Endothelial cell of umbilical vein (primary cell): ENCODE data around the gene ADAM11.

Experiments used
- CTCF ChIP-seq, 2 donors: IDR thresholded peaks; 1 replicate in 1 of 2; 2 replicates in 1 of 2; pipeline ENCODE4 v1.5.1; 2011; ENCODE audit warnings: low read length in 2 of 2, mild to moderate bottlenecking in 2 of 2, moderate library complexity in 2 of 2, control low read depth in 1 of 2, inconsistent platforms in 1 of 2, low read depth in 1 of 2; ENCODE audit not compliant: insufficient read depth in 1 of 2; ENCODE audit errors: extremely low read depth in 1 of 2
- GATA2 ChIP-seq: IDR thresholded peaks from 2 replicates; pipeline ENCODE4 v1.7.0; 2011; ENCODE audit warnings: low read depth, mild to moderate bottlenecking, moderate library complexity, mixed read lengths, low read length; ENCODE audit not compliant: insufficient read length, insufficient read depth

DNA sequence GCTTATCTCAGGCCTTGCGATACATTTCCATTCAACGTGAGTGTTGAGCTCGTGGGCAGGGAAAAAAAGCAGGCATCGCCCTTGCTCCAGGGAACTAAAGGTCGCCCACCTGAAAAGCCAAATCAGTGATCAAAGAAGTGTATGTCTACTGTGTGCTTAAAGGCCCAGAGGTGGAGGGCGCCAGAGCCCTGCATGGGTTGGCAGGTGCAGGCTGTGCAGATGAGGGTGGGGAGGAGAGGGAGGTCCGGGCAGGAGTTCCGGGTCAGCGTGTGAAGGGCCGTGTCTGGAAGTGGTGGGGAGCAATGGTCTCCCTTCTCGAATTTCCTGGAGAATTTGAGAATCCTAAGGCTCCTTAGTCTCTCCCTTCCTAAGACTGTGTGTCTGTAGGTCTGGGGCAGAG lies 7.2 kb downstream of the ADAM11 start:
- TF ChIP-seq CTCF (IDR thresholded peaks at IDR 0.05; ENCODE audit: extremely low read depth in 1 of 2, insufficient read depth in 1 of 2, low read depth in 1 of 2, low read length in 2 of 2) (no peak), GATA2 (no peak)
